HepG2 (cell line): ENCODE data around the gene S100Z. TPM values are rescaled to one million over a fixed set of nuclear protein-coding genes. Genes with fewer than 3 reads are reported as not detected.
A peak's percentile ranks its signal among the peaks of the same experiment; 100 is the strongest.

Source experiments
- DNMT3B ChIP-seq: conservative IDR thresholded peaks from 2 replicates; pipeline ENCODE4 v1.6.1; 2016; ENCODE audit warnings: missing biosample characterization, control low read depth
- HIVEP1 ChIP-seq: sonication (generic); formaldehyde crosslinking; IDR thresholded peaks from 2 replicates; pipeline ENCODE4 v1.4.0; 2020; ENCODE audit warnings: mild to moderate bottlenecking, missing genetic modification reagents
- MAZ ChIP-seq, 2 experiments: sonication (generic) in 1 of 2; formaldehyde crosslinking in 1 of 2; IDR thresholded peaks; 2 replicates each; pipeline versions ENCODE4 v1.5.0 to v1.6.1; 2012 to 2020; ENCODE audit warnings: low read depth in 2 of 2, mild to moderate bottlenecking in 2 of 2, borderline replicate concordance in 1 of 2, improper control_type of control experiment in 1 of 2, low read length in 1 of 2, missing genetic modification reagents in 1 of 2, moderate library complexity in 1 of 2
- MIER2 ChIP-seq: IDR thresholded peaks from 2 replicates; pipeline ENCODE4 v1.6.1; 2016; ENCODE audit warnings: missing biosample characterization, missing genetic modification reagents
- MXD1 ChIP-seq: sonication (generic); formaldehyde crosslinking; IDR thresholded peaks from 2 replicates; pipeline ENCODE4 v1.4.0; 2020; ENCODE audit warnings: mild to moderate bottlenecking, missing genetic modification reagents
- NFE2L2 ChIP-seq: fragments of 150-350 bp; IDR thresholded peaks from 2 replicates; pipeline ENCODE4 v1.6.1; 2014; ENCODE audit warnings: low read length
- NR0B2 ChIP-seq: sonication (generic); formaldehyde crosslinking; IDR thresholded peaks from 2 replicates; pipeline ENCODE4 v1.4.0; 2020; ENCODE audit warnings: mild to moderate bottlenecking, missing genetic modification reagents
- PAXIP1 ChIP-seq: sonication (generic); formaldehyde crosslinking; conservative IDR thresholded peaks from 2 replicates; pipeline ENCODE4 v1.4.0; 2020; ENCODE audit warnings: mild to moderate bottlenecking, missing genetic modification reagents, moderate library complexity
- PHB2 ChIP-seq: fragments of 450-650 bp; IDR thresholded peaks from 2 replicates; pipeline ENCODE4 v1.6.1; 2018; ENCODE audit not compliant: partially characterized antibody
- SMC3 ChIP-seq: IDR thresholded peaks from 2 replicates; pipeline ENCODE4 v1.6.1; 2011; ENCODE audit warnings: low read length, improper control_type of control experiment
- SRY ChIP-seq: sonication (generic); formaldehyde crosslinking; IDR thresholded peaks from 2 replicates; pipeline ENCODE4 v1.8.0; 2022; ENCODE audit warnings: mild to moderate bottlenecking, missing genetic modification reagents
- ZBTB1 ChIP-seq: sonication (generic); formaldehyde crosslinking; IDR thresholded peaks from 2 replicates; pipeline ENCODE4 v1.4.0; 2020; ENCODE audit warnings: missing genetic modification reagents, borderline replicate concordance
- ZBTB10 ChIP-seq: sonication (generic); formaldehyde crosslinking; IDR thresholded peaks from 2 replicates; pipeline ENCODE4 v1.4.0; 2020; ENCODE audit warnings: missing genetic modification reagents, borderline replicate concordance
- ZIK1 ChIP-seq: sonication (generic); formaldehyde crosslinking; IDR thresholded peaks from 2 replicates; pipeline ENCODE4 v1.5.0; 2020; ENCODE audit warnings: mild to moderate bottlenecking, low read depth, missing genetic modification reagents, borderline replicate concordance
- ZNF496 ChIP-seq: sonication (generic); formaldehyde crosslinking; IDR thresholded peaks from 2 replicates; pipeline ENCODE4 v1.8.1; 2023; ENCODE audit warnings: mild to moderate bottlenecking, moderate library complexity, missing genetic modification reagents; ENCODE audit not compliant: insufficient replicate concordance
- ZNF552 ChIP-seq: sonication (generic); formaldehyde crosslinking; IDR thresholded peaks from 2 replicates; pipeline ENCODE4 v1.9.0; 2022; ENCODE audit warnings: missing genetic modification reagents, mild to moderate bottlenecking, borderline replicate concordance
- ZNF839 ChIP-seq: sonication (generic); formaldehyde crosslinking; IDR thresholded peaks from 2 replicates; pipeline ENCODE4 v1.4.0; 2020; ENCODE audit warnings: missing genetic modification reagents, mild to moderate bottlenecking, borderline replicate concordance
- ZUFSP ChIP-seq: sonication (generic); formaldehyde crosslinking; IDR thresholded peaks from 2 replicates; pipeline ENCODE4 v1.9.0; 2021; ENCODE audit warnings: missing genetic modification reagents, mild to moderate bottlenecking, borderline replicate concordance
- polyA plus RNA-seq, 8 experiments: library from polyadenylated mRNA; depleted of rRNA in 3 of 8; stranded (reverse) in 7 of 8; unstranded in 1 of 8; fragments of >200 nt; fragmentation: Illumina TruSeq in 4 of 8; extraction: Trizol in 4 of 8; gene quantifications; 2 replicates each; pipeline versions ENCODE4 v1.2.1 to v1.2.3, GENCODE V29; 2011 to 2016; ENCODE audit warnings: low read depth in 4 of 8, missing spikeins in 1 of 8, mixed read lengths in 1 of 8; ENCODE audit not compliant: insufficient read depth in 1 of 8
- total RNA-seq, 5 experiments: library from RNA; depleted of rRNA; stranded (reverse); fragments of >200 nt; fragmentation: Illumina TruSeq; extraction: Trizol; gene quantifications; 2 replicates each; pipeline ENCODE4 v1.2.3, GENCODE V29; 2016; ENCODE audit warnings: low read depth in 1 of 5

Gene S100Z
- total and polyA plus RNA-seq, 2 of the 13 experiments (the other 11 are each of a cell fraction or from before 2014, with no cell fraction given), result 0.22 TPM; not detected in 1

- no peak for TF ChIP-seq NR0B2 (CRISPR knock-in tag)
- TF ChIP-seq ZIK1 (CRISPR knock-in tag), result peak; percentile 40; the same call in 1 of the 2 replicates
- TF ChIP-seq SRY (CRISPR knock-in tag), result 0 out of 2 replicates have a peak, but pooled peaks have one; percentile 35
- TF ChIP-seq DNMT3B (CRISPR knock-in tag), result no peak
- TF ChIP-seq MAZ (IDR thresholded peaks at IDR 0.05; ENCODE audit: borderline replicate concordance, low read depth, low read length), result 0 out of 2 replicates have a peak, but pooled peaks have one; percentile 9
- no peak for TF ChIP-seq MAZ (CRISPR knock-in tag; IDR thresholded peaks at IDR 0.05; ENCODE audit: low read depth)
- no peak; the same call in 1 of the 2 replicates for TF ChIP-seq HIVEP1 (CRISPR knock-in tag)
- TF ChIP-seq ZNF839 (CRISPR knock-in tag), result no peak
- TF ChIP-seq MXD1 (CRISPR knock-in tag), result peak; percentile 60; the same call in 1 of the 2 replicates
- no peak for TF ChIP-seq SMC3
- no peak for TF ChIP-seq PHB2
- TF ChIP-seq ZUFSP, result no peak
- no peak for TF ChIP-seq MIER2 (CRISPR knock-in tag)
- no peak for TF ChIP-seq NFE2L2
- no peak for TF ChIP-seq ZBTB10 (CRISPR knock-in tag)
- TF ChIP-seq ZBTB1, result no peak
- no peak for TF ChIP-seq PAXIP1 (CRISPR knock-in tag)
- TF ChIP-seq ZNF552 (CRISPR knock-in tag), result no peak
- no peak for TF ChIP-seq ZNF496 (CRISPR knock-in tag)
These were observed 30.7 kb upstream of the S100Z start, which contains the start of gene F2RL1 (continued) for GRCh38 chr5:76818844-76819831.
